PC-9 (cell line): Measurements from ENCODE around the gene MGRN1. TPM values are rescaled to one million over a fixed set of nuclear protein-coding genes. Genes with fewer than 3 reads are reported as not detected.

ENCODE experiments used
- BruUV-seq: library from RNA; stranded (reverse); fragments of 400-500 nt; replicated peaks from 2 replicates; lab custom pipeline; 2021; lab: Mats Ljungman, UMichigan
- CTCF ChIA-PET: fragments of 300-600 bp; sonication (Branson Sonifier 250); formaldehyde crosslinking; loops from one replicate; lab custom pipeline; 2022; ENCODE audit warnings: antibody characterized with exemption; lab: Charles Lee
- POLR2A ChIA-PET: fragments of 300-600 bp; sonication (Branson Sonifier 250); formaldehyde crosslinking; loops from one replicate; lab custom pipeline; 2022; ENCODE audit warnings: antibody characterized with exemption; ENCODE audit not compliant: unreplicated experiment; lab: Charles Lee
- DNase-seq, 2 experiments: peaks; one replicate each; pipeline versions ENCODE4 v3.0.0 to v3.0.0-alpha.2; 2015 to 2022; ENCODE audit warnings: mixed read lengths in 1 of 2
- H2AFZ ChIP-seq: fragments of 200-600 bp; sonication (generic); 2 replicates; pipeline ENCODE4 v1.8.1; 2017; ENCODE audit warnings: antibody characterized with exemption
- H3F3A ChIP-seq: fragments of 200-600 bp; sonication (generic); 2 replicates; pipeline ENCODE4 v1.8.1; 2017; ENCODE audit warnings: antibody characterized with exemption, mild to moderate bottlenecking, low read depth; ENCODE audit not compliant: insufficient read depth
- H3K27ac ChIP-seq: fragments of 200-600 bp; sonication (generic); 2 replicates; pipeline ENCODE4 v1.6.1; 2016; ENCODE audit warnings: mixed run types
- H3K27me3 ChIP-seq: fragments of 200-600 bp; sonication (generic); 2 replicates; pipeline ENCODE4 v1.6.1; 2016; ENCODE audit warnings: low read depth, mixed run types; ENCODE audit not compliant: insufficient read depth
- H3K36me3 ChIP-seq: fragments of 200-600 bp; sonication (generic); 2 replicates; pipeline ENCODE4 v1.6.1; 2016; ENCODE audit warnings: low read depth, mixed run types
- H3K4me1 ChIP-seq: fragments of 200-600 bp; sonication (generic); replicated peaks from 2 replicates; pipeline ENCODE4 v1.6.1; 2016; ENCODE audit warnings: mixed run types; ENCODE audit not compliant: insufficient read depth
- H3K4me2 ChIP-seq: fragments of 200-600 bp; sonication (generic); 2 replicates; pipeline ENCODE4 v1.6.1; 2017; ENCODE audit warnings: mixed run types
- H3K4me3 ChIP-seq: fragments of 200-600 bp; sonication (generic); 2 replicates; pipeline ENCODE4 v1.6.1; 2016; ENCODE audit warnings: mixed run types
- H3K79me2 ChIP-seq: fragments of 200-600 bp; sonication (generic); 2 replicates; pipeline ENCODE4 v1.6.1; 2017; ENCODE audit warnings: low read depth, mixed run types
- H3K9me2 ChIP-seq: fragments of 200-600 bp; sonication (generic); 2 replicates; pipeline ENCODE4 v1.8.1; 2017; ENCODE audit warnings: mild to moderate bottlenecking; ENCODE audit not compliant: insufficient read depth
- H3K9me3 ChIP-seq: fragments of 200-600 bp; sonication (generic); 2 replicates; pipeline ENCODE4 v1.8.1; 2016; ENCODE audit warnings: low read depth; ENCODE audit not compliant: insufficient read depth
- H4K20me1 ChIP-seq: fragments of 200-600 bp; sonication (generic); 2 replicates; pipeline ENCODE4 v1.8.1; 2017; ENCODE audit not compliant: insufficient read depth
- CTCF ChIP-seq: fragments of 200-600 bp; sonication (generic); conservative IDR thresholded peaks from 2 replicates; pipeline ENCODE4 v1.6.1; 2017; ENCODE audit warnings: mixed run types, antibody characterized with exemption, mild to moderate bottlenecking, moderate library complexity
- EZH2 ChIP-seq: fragments of 200-600 bp; sonication (generic); IDR thresholded peaks from 2 replicates; pipeline ENCODE4 v1.8.0; 2017; ENCODE audit warnings: antibody characterized with exemption, low read depth
- intact Hi-C: fragments of 100-400 bp; cut with micrococcal nuclease; formaldehyde crosslinking; loops from one replicate; pipeline ENCODE4 v1.10.0; 2022; ENCODE audit not compliant: unreplicated experiment
- total RNA-seq: library from RNA; stranded (reverse); gene quantifications from 2 replicates; pipeline ENCODE4 v1.2.3, GENCODE V29; 2021

MGRN1 gene
- total RNA-seq, 1 experiment from 2014 or later: 70.4 TPM

GRCh38 chr16:4693296-4693955, 68.8 kb downstream of the MGRN1 start, which contains the start of gene NUDT16L1:
Gene NUDT16L1 (plus strand): TSS chr16:4693562. CDS start chr16:4693727, 165 bp downstream.
- Histone ChIP-seq H3K4me2 (peak within 1 kb of the TSS; percentile 78), H3K4me1 (peaks cover 10% of the 10 kb centered on the region; the same call in 1 of the 2 replicates), H3K36me3 (no peaks in the 10 kb centered on the region), H4K20me1 (peaks cover 3% of the 10 kb centered on the region; the same call in 1 of the 2 replicates), H3K4me3 (peak within 1 kb of the TSS; percentile 90), H3K79me2 (peaks cover 3% of the 10 kb centered on the region; the same call in 1 of the 2 replicates), H3K27ac (0 out of 2 replicates have a peak within 1 kb of the TSS, but pooled peaks have one; percentile 16), H2AFZ (peak within 1 kb of the TSS; percentile 69), H3K9me3 (no peaks in the 10 kb centered on the region), H3K27me3 (no peaks in the 10 kb centered on the region), H3F3A (peaks cover 4% of the 10 kb centered on the region; the same call in 1 of the 2 replicates), H3K9me2 (no peaks in the 10 kb centered on the region)
- POLR2A ChIA-PET: interaction anchor here (0.5 to 0.6 kb wide), 2 partner anchors 92 to 243 kb away, joined by 3 to 14 read pairs; no protein-coding TSS in a partner anchor
- intact Hi-C loops: no loop called here
- CTCF ChIA-PET: no interaction called here
- no TSS peak for BruUV-seq
- DNase-seq: peak; percentile 84 to 99
- TF ChIP-seq CTCF: no peak; the same call in 1 of the 2 replicates
- TF ChIP-seq EZH2: no peak

GRCh38 chr16:4693956-4694641, 69.5 kb downstream of the MGRN1 start:
- Histone ChIP-seq H3K27ac (0 out of 2 replicates have a peak overlapping the region, but pooled peaks have one; percentile 16), H3F3A (peaks cover 4% of the 10 kb centered on the region; the same call in 1 of the 2 replicates), H3K4me2 (peak overlapping the region; percentile 78), H3K27me3 (no peaks in the 10 kb centered on the region), H3K4me3 (peak overlapping the region; percentile 90), H3K79me2 (peaks cover 3% of the 10 kb centered on the region; the same call in 1 of the 2 replicates), H4K20me1 (peaks cover 3% of the 10 kb centered on the region; the same call in 1 of the 2 replicates), H3K36me3 (no peaks in the 10 kb centered on the region), H3K9me3 (no peaks in the 10 kb centered on the region), H3K9me2 (no peaks in the 10 kb centered on the region), H2AFZ (peak overlapping the region; percentile 69), H3K4me1 (peaks cover 10% of the 10 kb centered on the region; the same call in 1 of the 2 replicates)
- peak in 1 of 2 experiments; percentile 54 for DNase-seq
- ChIA-PET POLR2A (interaction anchor here (0.6 kb wide), 1 partner anchor 92 kb away, joined by 14 read pairs; no protein-coding TSS in a partner anchor), CTCF (interaction anchor here (0.6 kb wide), 1 partner anchor 384 kb away, joined by 6 read pairs; no protein-coding TSS in a partner anchor)
- TF ChIP-seq CTCF (no peak), EZH2 (no peak)
- no TSS peak for BruUV-seq
- intact Hi-C loops: no loop called here
